ENCODE data around the gene EPC2.

The EPC2 gene

GRCh38 chr2:148640767-148641166 lies 3.8 kb upstream of the EPC2 start:
- Histone ChIP-seq H3K27me3 (replicated peaks; ENCODE audit: insufficient read depth, low read length) (no peaks in the 10 kb centered on the region), H3K9me3 (replicated peaks; ENCODE audit: insufficient read depth, low read length) (no peaks in the 10 kb centered on the region), H4K20me1 (ENCODE audit: insufficient read depth, low read length) (no peaks in the 10 kb centered on the region), H3K4me2 (ENCODE audit: low read depth, low read length) (no peak overlapping the region), H3K79me2 (ENCODE audit: low read length) (peaks cover 6% of the 10 kb centered on the region), H3K36me3 (replicated peaks; ENCODE audit: insufficient read depth, low read length) (no peaks in the 10 kb centered on the region), H3F3A (ENCODE audit: insufficient read depth, low read length) (peaks cover 16% of the 10 kb centered on the region), H3K4me1 (ENCODE audit: low read length) (0 out of 2 replicates have a peak, but pooled peaks cover 12% of the 10 kb centered on the region), H2AFZ (ENCODE audit: low read length) (no peak overlapping the region), H3K9ac (ENCODE audit: low read length) (no peak overlapping the region), H3K27ac (ENCODE audit: low read length) (no peak overlapping the region), H3K9me2 (replicated peaks; ENCODE audit: insufficient read depth, low read length) (no peaks in the 10 kb centered on the region), H3K4me3 (ENCODE audit: low read length) (no peak overlapping the region)
- DNase-seq = no peak
- no peak for TF ChIP-seq EZH2 (optimal IDR thresholded peaks at IDR 0.05; ENCODE audit: low read depth, low read length)
- no peak for TF ChIP-seq EZH2phosphoT487 (IDR thresholded peaks at IDR 0.05; ENCODE audit: low read length)
- no peak for TF ChIP-seq CTCF (IDR thresholded peaks at IDR 0.05; ENCODE audit: low read length)

- Histone ChIP-seq H3K27me3 (replicated peaks; ENCODE audit: insufficient read depth, low read length) (no peaks in the 10 kb centered on the region), H3K9me2 (replicated peaks; ENCODE audit: insufficient read depth, low read length) (no peaks in the 10 kb centered on the region), H3K9me3 (replicated peaks; ENCODE audit: insufficient read depth, low read length) (no peaks in the 10 kb centered on the region), H4K20me1 (ENCODE audit: insufficient read depth, low read length) (no peaks in the 10 kb centered on the region), H3K27ac (ENCODE audit: low read length) (no peak overlapping the region), H3K4me2 (ENCODE audit: low read depth, low read length) (no peak overlapping the region), H3K9ac (ENCODE audit: low read length) (no peak overlapping the region), H3K4me3 (ENCODE audit: low read length) (no peak overlapping the region), H3K4me1 (ENCODE audit: low read length) (0 out of 2 replicates have a peak, but pooled peaks cover 12% of the 10 kb centered on the region), H3F3A (ENCODE audit: insufficient read depth, low read length) (peaks cover 23% of the 10 kb centered on the region), H3K79me2 (ENCODE audit: low read length) (peaks cover 20% of the 10 kb centered on the region), H2AFZ (ENCODE audit: low read length) (no peak overlapping the region), H3K36me3 (replicated peaks; ENCODE audit: insufficient read depth, low read length) (no peaks in the 10 kb centered on the region)
- TF ChIP-seq EZH2 (optimal IDR thresholded peaks at IDR 0.05; ENCODE audit: low read depth, low read length) = no peak
- no peak for TF ChIP-seq CTCF (IDR thresholded peaks at IDR 0.05; ENCODE audit: low read length)
- no peak for TF ChIP-seq EZH2phosphoT487 (IDR thresholded peaks at IDR 0.05; ENCODE audit: low read length)
- DNase-seq = no peak
Measured at GRCh38 chr2:148642112-148642744, 2.3 kb upstream of the EPC2 start.

GRCh38 chr2:148642891-148643416 lies 1.6 kb upstream of the EPC2 start:
- no peak for TF ChIP-seq EZH2 (optimal IDR thresholded peaks at IDR 0.05; ENCODE audit: low read depth, low read length)
- TF ChIP-seq EZH2phosphoT487 (IDR thresholded peaks at IDR 0.05; ENCODE audit: low read length) = no peak
- TF ChIP-seq CTCF (IDR thresholded peaks at IDR 0.05; ENCODE audit: low read length) = no peak
- Histone ChIP-seq H3K27ac (ENCODE audit: low read length) (no peak overlapping the region), H3K4me1 (ENCODE audit: low read length) (0 out of 2 replicates have a peak, but pooled peaks cover 12% of the 10 kb centered on the region), H3K9me2 (replicated peaks; ENCODE audit: insufficient read depth, low read length) (no peaks in the 10 kb centered on the region), H3F3A (ENCODE audit: insufficient read depth, low read length) (peaks cover 23% of the 10 kb centered on the region), H3K79me2 (ENCODE audit: low read length) (peaks cover 28% of the 10 kb centered on the region), H2AFZ (ENCODE audit: low read length) (no peak overlapping the region), H3K36me3 (replicated peaks; ENCODE audit: insufficient read depth, low read length) (no peaks in the 10 kb centered on the region), H3K4me3 (ENCODE audit: low read length) (peak overlapping the region; percentile 96; the same call in 1 of the 2 replicates), H4K20me1 (ENCODE audit: insufficient read depth, low read length) (no peaks in the 10 kb centered on the region), H3K9ac (ENCODE audit: low read length) (no peak overlapping the region), H3K27me3 (replicated peaks; ENCODE audit: insufficient read depth, low read length) (no peaks in the 10 kb centered on the region), H3K4me2 (ENCODE audit: low read depth, low read length) (peak overlapping the region; percentile 67), H3K9me3 (replicated peaks; ENCODE audit: insufficient read depth, low read length) (no peaks in the 10 kb centered on the region)
- no peak for DNase-seq

All from MM.1S (cell line).